Endothelial cell of umbilical vein (primary cell): ENCODE results near the gene PIP5K1A. TPM values are rescaled to one million over a fixed set of nuclear protein-coding genes. Genes with fewer than 3 reads are reported as not detected.

Experiments used
- BruUV-seq: library from RNA; stranded (reverse); fragments of 400-500 nt; replicated peaks from 2 replicates; lab custom pipeline; 2021; lab: Mats Ljungman, UMichigan
- CTCF ChIA-PET: fragments of 300-600, 350-600 bp; sonication (Branson Sonifier 250); formaldehyde crosslinking; loops from one replicate; lab custom pipeline; 2021; ENCODE audit warnings: antibody characterized with exemption, inconsistent platforms; lab: Charles Lee
- POLR2A ChIA-PET: fragments of 300-600, 350-600 bp; sonication (Branson Sonifier 250); formaldehyde crosslinking; loops from one replicate; lab custom pipeline; 2021; ENCODE audit warnings: antibody characterized with exemption, inconsistent platforms; lab: Charles Lee
- DNase-seq: peaks from one replicate; pipeline ENCODE4 v3.0.0-alpha.2; 2011; ENCODE audit warnings: low read depth, low spot score
- FAIRE-seq: peaks from 2 replicates; lab custom pipeline; 2011; peaks lifted over from hg19 to GRCh38; lab: Jason Lieb, UNC
- H2AFZ ChIP-seq: 2 replicates; pipeline ENCODE4 v1.6.0; 2012; ENCODE audit warnings: low read depth, low read length, control low read depth, inconsistent platforms
- H3K27ac ChIP-seq: 2 replicates; pipeline ENCODE4 v1.5.1; 2011; ENCODE audit warnings: low read depth, mild to moderate bottlenecking, control low read depth, low read length, moderate library complexity; ENCODE audit not compliant: insufficient read depth
- H3K27me3 ChIP-seq, 2 experiments: 2 replicates each; pipeline versions ENCODE4 v1.6.0 to v1.6.1; 2011; ENCODE audit warnings: low read length in 2 of 2, mixed read lengths in 1 of 2; ENCODE audit not compliant: control insufficient read depth in 2 of 2, insufficient read depth in 2 of 2
- H3K36me3 ChIP-seq, 2 experiments: 2 replicates in 1 of 2; 3 replicates in 1 of 2; pipeline ENCODE4 v1.5.1; 2011; ENCODE audit warnings: low read length in 2 of 2, mild to moderate bottlenecking in 1 of 2, moderate library complexity in 1 of 2; ENCODE audit not compliant: control insufficient read depth in 2 of 2, insufficient read depth in 2 of 2; ENCODE audit errors: extremely low read depth in 1 of 2
- H3K4me1 ChIP-seq: 3 replicates; pipeline ENCODE4 v1.5.1; 2011; ENCODE audit warnings: mild to moderate bottlenecking, low read length; ENCODE audit not compliant: control insufficient read depth, insufficient read depth; ENCODE audit errors: extremely low read depth
- H3K4me2 ChIP-seq: 2 replicates; pipeline ENCODE4 v1.6.1; 2011; ENCODE audit warnings: low read length, control low read depth, mixed read lengths; ENCODE audit not compliant: insufficient read depth
- H3K4me3 ChIP-seq, 3 experiments: fragments of 200-600 bp in 1 of 3; sonication (generic), shearing (Covaris generic) in 1 of 3; replicated peaks in 1 of 3; 2 replicates each; pipeline ENCODE4 v1.5.1; 2011 to 2016; ENCODE audit warnings: control low read depth in 3 of 3, low read length in 3 of 3, mild to moderate bottlenecking in 2 of 3, inconsistent platforms in 1 of 3, low read depth in 1 of 3, moderate library complexity in 1 of 3; ENCODE audit not compliant: insufficient read depth in 1 of 3
- H3K79me2 ChIP-seq: 2 replicates; pipeline ENCODE4 v1.6.0; 2012; ENCODE audit warnings: low read length, inconsistent platforms; ENCODE audit not compliant: control insufficient read depth, insufficient read depth
- H3K9ac ChIP-seq: replicated peaks from 2 replicates; pipeline ENCODE3; 2011; ENCODE audit warnings: low read length, control low read depth; ENCODE audit not compliant: insufficient read depth; ENCODE audit errors: extremely low read depth
- H3K9me1 ChIP-seq: replicated peaks from 3 replicates; pipeline ENCODE4 v1.6.0; 2011; ENCODE audit warnings: mild to moderate bottlenecking, low read length; ENCODE audit not compliant: control insufficient read depth, insufficient read depth; ENCODE audit errors: extremely low read depth
- H3K9me3 ChIP-seq: replicated peaks from 2 replicates; pipeline ENCODE4 v1.5.1; 2012; ENCODE audit warnings: low read length, inconsistent platforms; ENCODE audit not compliant: control insufficient read depth, insufficient read depth
- H4K20me1 ChIP-seq: replicated peaks from 2 replicates; pipeline ENCODE3; 2011; ENCODE audit warnings: mild to moderate bottlenecking, low read length; ENCODE audit not compliant: control insufficient read depth, insufficient read depth; ENCODE audit errors: extremely low read depth
- EZH2 ChIP-seq: IDR thresholded peaks from 2 replicates; pipeline ENCODE4 v1.6.1; 2012; ENCODE audit warnings: borderline replicate concordance, low read depth, mild to moderate bottlenecking, moderate library complexity, low read length, inconsistent platforms; ENCODE audit not compliant: severe bottlenecking
- FOS ChIP-seq: IDR thresholded peaks from 2 replicates; pipeline ENCODE4 v1.6.1; 2011; ENCODE audit warnings: mild to moderate bottlenecking, low read length, moderate library complexity, borderline replicate concordance; ENCODE audit not compliant: insufficient read depth
- GATA2 ChIP-seq: IDR thresholded peaks from 2 replicates; pipeline ENCODE4 v1.7.0; 2011; ENCODE audit warnings: low read depth, mild to moderate bottlenecking, moderate library complexity, mixed read lengths, low read length; ENCODE audit not compliant: insufficient read length, insufficient read depth
- JUN ChIP-seq: IDR thresholded peaks from 2 replicates; pipeline ENCODE4 v1.6.1; 2011; ENCODE audit warnings: borderline replicate concordance, low read depth; ENCODE audit not compliant: insufficient read length, insufficient read depth
- MYC ChIP-seq: IDR thresholded peaks from one replicate; pipeline ENCODE4 v1.6.1; 2011; ENCODE audit warnings: mild to moderate bottlenecking, low read depth, low read length
- POLR2A ChIP-seq: IDR thresholded peaks from 2 replicates; pipeline ENCODE4 v1.6.1; 2012; ENCODE audit warnings: low read depth, mild to moderate bottlenecking, control low read depth, low read length
- POLR2AphosphoS5 ChIP-seq: IDR thresholded peaks from 2 replicates; pipeline ENCODE4 v1.6.1; 2012; ENCODE audit warnings: low read depth, mild to moderate bottlenecking, control low read depth, low read length, moderate library complexity; ENCODE audit not compliant: insufficient read depth
- dilution Hi-C: fragments of 300-500 bp; cut with MboI; formaldehyde crosslinking; loops from one replicate; pipeline ENCODE4 v1.15.0; 2019; ENCODE audit warnings: low sequenced_read_pairs; ENCODE audit not compliant: extremely low pct_ligation_motif_present
- intact Hi-C: fragments of 100-400 bp; cut with micrococcal nuclease; formaldehyde crosslinking; loops from one replicate; pipeline ENCODE4 v1.10.0; 2022
- polyA plus RNA-seq, 4 experiments: library from polyadenylated mRNA; depleted of rRNA in 3 of 4; stranded (reverse) in 3 of 4; unstranded in 1 of 4; fragments of >200 nt; gene quantifications; 2 replicates each; pipeline versions ENCODE4 v1.2.1 to v1.2.3, GENCODE V29; 2011 to 2012; ENCODE audit warnings: missing spikeins in 1 of 4
- total RNA-seq: library from RNA; stranded (reverse); gene quantifications from 2 replicates; pipeline ENCODE4 v1.2.3, GENCODE V29; 2021
- TF ChIP-seq, protein P1 (sequence below), 2 donors: IDR thresholded peaks; 1 replicate in 1 of 2; 2 replicates in 1 of 2; pipeline ENCODE4 v1.5.1; 2011; ENCODE audit warnings: low read length in 2 of 2, mild to moderate bottlenecking in 2 of 2, moderate library complexity in 2 of 2, control low read depth in 1 of 2, inconsistent platforms in 1 of 2, low read depth in 1 of 2; ENCODE audit not compliant: insufficient read depth in 1 of 2; ENCODE audit errors: extremely low read depth in 1 of 2
- TF ChIP-seq, protein P2 (sequence below): IDR thresholded peaks from 2 replicates; pipeline ENCODE4 v1.6.1; 2011; ENCODE audit not compliant: insufficient read depth, insufficient read length

The PIP5K1A gene
- total and polyA plus RNA-seq, 2 donors (not counting 3 experiments of a cell fraction or from before 2014, with no cell fraction given) = 72.1 to 79.3 TPM

DNA sequence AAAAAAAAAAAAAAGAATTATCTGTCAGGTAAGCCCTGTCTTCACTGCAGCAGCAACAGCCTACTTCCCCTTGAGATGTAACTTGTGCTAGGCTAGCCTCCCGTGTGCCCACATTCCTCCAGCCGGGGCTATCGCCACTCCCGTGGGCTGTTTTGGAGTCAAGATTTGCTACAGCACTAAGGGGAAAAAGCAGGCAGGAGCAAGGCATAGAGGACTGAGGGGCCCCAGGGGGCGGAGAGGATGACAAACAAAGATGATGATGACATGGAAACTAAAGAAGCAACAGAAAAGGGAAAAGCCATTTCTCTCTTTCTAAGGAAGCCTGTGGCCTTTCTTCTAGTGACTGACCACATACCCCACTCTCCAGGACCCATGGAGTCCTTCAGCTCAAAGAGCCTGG is 40.0 kb upstream of the PIP5K1A start:
- H4K20me1 ChIP-seq = no peaks in the 10 kb centered on the region
- TF ChIP-seq POLR2AphosphoS5 (no peak), GATA2 (no peak), EZH2 (no peak), POLR2A (no peak), FOS (no peak), JUN (no peak), MYC (no peak)
- TF ChIP-seq, protein P1, sequence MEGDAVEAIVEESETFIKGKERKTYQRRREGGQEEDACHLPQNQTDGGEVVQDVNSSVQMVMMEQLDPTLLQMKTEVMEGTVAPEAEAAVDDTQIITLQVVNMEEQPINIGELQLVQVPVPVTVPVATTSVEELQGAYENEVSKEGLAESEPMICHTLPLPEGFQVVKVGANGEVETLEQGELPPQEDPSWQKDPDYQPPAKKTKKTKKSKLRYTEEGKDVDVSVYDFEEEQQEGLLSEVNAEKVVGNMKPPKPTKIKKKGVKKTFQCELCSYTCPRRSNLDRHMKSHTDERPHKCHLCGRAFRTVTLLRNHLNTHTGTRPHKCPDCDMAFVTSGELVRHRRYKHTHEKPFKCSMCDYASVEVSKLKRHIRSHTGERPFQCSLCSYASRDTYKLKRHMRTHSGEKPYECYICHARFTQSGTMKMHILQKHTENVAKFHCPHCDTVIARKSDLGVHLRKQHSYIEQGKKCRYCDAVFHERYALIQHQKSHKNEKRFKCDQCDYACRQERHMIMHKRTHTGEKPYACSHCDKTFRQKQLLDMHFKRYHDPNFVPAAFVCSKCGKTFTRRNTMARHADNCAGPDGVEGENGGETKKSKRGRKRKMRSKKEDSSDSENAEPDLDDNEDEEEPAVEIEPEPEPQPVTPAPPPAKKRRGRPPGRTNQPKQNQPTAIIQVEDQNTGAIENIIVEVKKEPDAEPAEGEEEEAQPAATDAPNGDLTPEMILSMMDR (IDR thresholded peaks at IDR 0.05; ENCODE audit: extremely low read depth in 1 of 2, insufficient read depth in 1 of 2, low read depth in 1 of 2, low read length in 2 of 2) = no peak
- TF ChIP-seq, protein P2, sequence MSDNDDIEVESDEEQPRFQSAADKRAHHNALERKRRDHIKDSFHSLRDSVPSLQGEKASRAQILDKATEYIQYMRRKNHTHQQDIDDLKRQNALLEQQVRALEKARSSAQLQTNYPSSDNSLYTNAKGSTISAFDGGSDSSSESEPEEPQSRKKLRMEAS = no peak
- dilution Hi-C loops = no loop called here
- no peak overlapping the region for H2AFZ ChIP-seq
- DNase-seq (no peak), FAIRE-seq (no peak)
- no peaks in the 10 kb centered on the region for H3K9me1 ChIP-seq
- ChIA-PET POLR2A (interaction anchor here (0.6 kb wide), 1 partner anchor 58 kb away, joined by 3 read pairs; no protein-coding TSS in a partner anchor), CTCF (interaction anchor here (1.1 to 11.7 kb wide), 4 partner anchors 57 to 134 kb away, joined by 3 to 623 read pairs (median 6); partner anchors contain the start of gene GABPB2)
- no peak overlapping the region for H3K4me3 ChIP-seq
- H3K27me3 ChIP-seq = no peaks in the 10 kb centered on the region
- H3K36me3 ChIP-seq = peaks cover 2 to 16% of the 10 kb centered on the region in 2 experiments
- intact Hi-C loops = no loop called here
- peaks cover 18% of the 10 kb centered on the region for H3K4me1 ChIP-seq
- no peaks in the 10 kb centered on the region for H3K79me2 ChIP-seq
- H3K9me3 ChIP-seq = no peaks in the 10 kb centered on the region
- H3K27ac ChIP-seq = no peak overlapping the region
- no peak overlapping the region for H3K4me2 ChIP-seq
- H3K9ac ChIP-seq = no peak overlapping the region
- BruUV-seq = no TSS peak
